ENCODE measurements around the gene IER3. TPM values are rescaled to one million over a fixed set of nuclear protein-coding genes. Genes with fewer than 3 reads are reported as not detected.
A peak's percentile ranks its signal among the peaks of the same experiment; 100 is the strongest.

IER3 gene
- total RNA-seq, 2 donors from 2014 or later, result 174 to 197 TPM

DNA sequence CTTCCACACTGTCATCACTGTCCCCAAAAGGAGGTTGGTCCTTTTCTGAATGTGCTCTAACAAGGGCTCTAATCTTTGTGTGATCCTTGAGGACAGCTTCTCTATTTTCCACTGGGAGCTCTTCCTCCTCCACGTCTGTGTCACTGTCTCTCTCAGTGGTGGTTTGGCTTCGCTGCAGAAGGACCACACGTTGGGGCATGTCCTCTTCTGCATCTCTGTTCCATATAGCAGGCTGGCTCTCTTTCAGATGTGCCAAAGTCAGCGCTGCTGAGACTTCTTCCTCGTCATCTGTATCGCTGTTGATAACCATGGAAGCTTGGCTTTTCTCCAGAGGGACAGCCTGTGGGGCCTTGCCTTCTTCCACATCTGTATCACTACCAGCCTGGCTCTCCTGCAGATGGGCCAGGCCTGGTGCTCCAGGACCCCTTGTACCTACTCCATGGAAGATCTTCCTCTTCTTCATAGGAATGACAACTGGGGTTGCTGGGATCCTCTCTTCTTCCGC is 31.9 kb downstream of the IER3 start:
- Mint-ChIP-seq H3K9me3 (no peaks in the 10 kb centered on the region), H3K36me3 (ENCODE audit: insufficient read depth in 2 of 2) (peaks cover 28 to 66% of the 10 kb centered on the region in 2 donors), H3K27ac (peak overlapping the region; percentile 4), H3K4me1 (ENCODE audit: low read depth) (peaks cover 62% of the 10 kb centered on the region), H3K27me3 (ENCODE audit: low read depth) (no peaks in the 10 kb centered on the region), H3K4me3 (peak overlapping the region in 1 of 2 donors; percentile 57)
- ATAC-seq (replicated peaks in 1 of 2) (no peak), DNase-seq (no peak)

DNA sequence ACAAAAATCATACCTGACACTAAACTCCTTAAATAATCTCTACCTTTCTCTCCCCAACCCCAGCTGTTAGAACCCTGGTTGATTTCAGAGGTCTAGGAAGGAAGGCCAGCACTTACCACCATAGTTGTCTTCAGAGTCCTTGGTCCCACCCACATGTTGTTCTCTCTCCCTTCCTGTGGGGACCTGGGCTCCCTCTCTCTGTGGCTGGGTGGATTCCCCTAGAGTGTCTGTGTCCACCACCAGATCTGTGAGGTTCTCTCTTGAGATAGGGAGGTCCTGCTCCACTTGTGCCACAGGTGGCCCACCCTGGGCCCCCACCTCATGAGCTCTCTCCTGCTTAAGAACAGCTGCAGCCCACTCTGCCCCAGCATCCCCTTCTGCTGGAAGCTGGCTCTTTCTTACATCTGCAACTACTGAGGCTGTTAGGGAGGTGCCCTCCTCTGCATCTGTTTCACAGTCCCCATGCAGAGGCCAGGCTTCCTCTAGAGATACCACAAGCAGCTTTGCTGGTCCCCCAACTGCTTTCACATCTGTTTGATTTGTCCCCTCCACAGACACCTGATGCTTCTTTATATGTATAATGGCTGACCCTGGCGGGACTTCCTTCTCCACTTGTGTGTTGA is 32.5 kb downstream of the IER3 start:
- ATAC-seq (replicated peaks in 1 of 2) (peak in 1 of 2 donors; percentile 54), DNase-seq (no peak)
- peaks cover 57% of the 10 kb centered on the region for H3K4me1 Mint-ChIP-seq (ENCODE audit: low read depth)
- no peaks in the 10 kb centered on the region for H3K9me3 Mint-ChIP-seq
- peak overlapping the region in 1 of 2 donors; percentile 57 for H3K4me3 Mint-ChIP-seq
- H3K36me3 Mint-ChIP-seq (ENCODE audit: insufficient read depth in 2 of 2), result peaks cover 29 to 64% of the 10 kb centered on the region in 2 donors
- H3K27ac Mint-ChIP-seq, result peak overlapping the region; percentile 1
- H3K27me3 Mint-ChIP-seq (ENCODE audit: low read depth), result no peaks in the 10 kb centered on the region

DNA sequence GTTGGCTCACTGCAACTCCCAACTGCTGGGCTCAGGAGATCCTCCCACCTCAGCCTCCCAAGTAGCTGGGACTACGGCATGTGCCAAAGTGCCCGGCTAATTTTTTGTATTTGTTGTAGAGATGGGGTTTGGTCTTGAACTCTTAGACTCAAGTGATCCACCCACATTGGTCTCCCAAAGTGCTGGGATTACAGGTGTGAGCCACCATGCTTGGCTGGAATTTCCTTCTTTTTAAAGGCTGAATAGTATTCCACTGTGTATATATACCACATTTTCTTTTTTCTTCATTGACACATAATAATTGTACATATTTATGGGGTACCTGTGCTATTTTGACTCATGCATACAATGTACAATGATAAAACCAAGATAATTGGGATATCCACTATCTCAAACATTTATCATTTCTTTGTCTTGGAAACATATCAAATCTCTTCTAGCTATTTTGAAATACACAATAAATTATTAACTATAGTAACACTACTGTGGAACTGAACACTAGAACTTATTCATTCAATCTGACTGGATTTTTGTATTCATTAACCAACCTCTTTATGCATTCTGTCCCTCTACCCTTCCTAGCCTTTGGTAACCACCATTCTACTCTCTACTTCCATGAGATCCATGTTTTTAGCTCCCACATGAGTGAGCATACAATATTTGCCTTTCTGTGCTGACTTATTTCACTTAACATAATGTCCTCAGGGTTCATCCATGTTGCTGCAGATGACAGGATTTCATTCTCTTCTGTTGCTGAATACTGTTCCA is 35.1 kb downstream of the IER3 start:
- Mint-ChIP-seq H3K36me3 (ENCODE audit: insufficient read depth in 2 of 2) (peaks cover 28 to 51% of the 10 kb centered on the region in 2 donors), H3K27ac (no peak overlapping the region), H3K4me3 (no peak overlapping the region), H3K27me3 (ENCODE audit: low read depth) (no peaks in the 10 kb centered on the region), H3K9me3 (no peaks in the 10 kb centered on the region), H3K4me1 (ENCODE audit: low read depth) (peaks cover 33% of the 10 kb centered on the region)
- no peak for DNase-seq
- ATAC-seq (replicated peaks in 1 of 2), result no peak

DNA sequence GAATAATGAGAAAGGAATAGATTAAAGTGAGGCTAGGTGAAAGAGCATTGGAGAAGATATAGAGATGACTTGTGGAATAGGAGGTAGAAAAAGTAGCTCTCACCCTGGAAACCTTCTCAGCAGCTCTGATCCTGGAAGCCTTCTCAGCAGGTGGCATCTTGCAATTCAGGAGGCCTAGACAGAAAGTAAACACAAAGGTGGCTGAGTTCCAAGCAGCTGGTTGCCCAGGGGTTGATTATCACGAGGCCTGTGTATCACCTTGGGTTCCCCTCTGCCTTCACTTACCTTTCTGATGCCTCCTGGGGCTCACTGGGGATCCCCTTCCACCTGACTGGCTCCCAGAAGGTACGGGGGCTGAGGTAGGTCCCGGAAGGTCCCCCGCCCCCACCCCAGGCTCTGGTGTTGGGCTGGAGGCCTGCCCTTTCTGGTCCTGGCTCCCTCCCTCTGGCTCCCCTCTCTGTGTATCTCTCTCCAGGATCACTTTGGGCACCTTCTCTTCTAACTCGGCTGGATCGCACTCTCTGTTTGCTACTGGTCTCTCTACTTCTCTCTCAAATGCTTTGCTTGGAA is 37.0 kb downstream of the IER3 start:
- Mint-ChIP-seq H3K27ac (no peak overlapping the region), H3K36me3 (ENCODE audit: insufficient read depth in 2 of 2) (peaks cover 18 to 43% of the 10 kb centered on the region in 2 donors), H3K4me1 (ENCODE audit: low read depth) (peaks cover 19% of the 10 kb centered on the region), H3K27me3 (ENCODE audit: low read depth) (no peaks in the 10 kb centered on the region), H3K4me3 (no peak overlapping the region), H3K9me3 (no peaks in the 10 kb centered on the region)
- no peak for DNase-seq
- ATAC-seq (replicated peaks in 1 of 2), result no peak

DNA sequence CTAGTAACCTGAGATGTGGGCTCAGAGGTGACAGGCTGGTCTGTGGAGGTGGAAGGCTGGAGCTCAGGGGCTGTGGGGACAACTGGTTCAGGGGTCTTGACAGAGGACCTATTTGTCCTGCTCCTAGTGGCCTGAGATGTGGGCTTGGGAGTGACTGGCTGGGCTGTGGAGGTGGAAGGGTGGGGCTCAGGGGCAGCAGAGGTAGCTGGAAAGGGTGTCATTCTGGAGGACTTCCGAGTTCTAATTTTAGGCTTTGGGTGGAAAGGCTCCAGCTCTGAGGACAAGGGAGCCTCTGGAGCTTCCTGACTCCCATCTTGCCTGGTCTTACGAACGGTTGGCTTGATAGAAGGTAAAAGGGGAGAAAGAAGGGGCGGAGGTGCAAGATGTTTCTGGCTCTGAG is 38.7 kb downstream of the IER3 start:
- Mint-ChIP-seq H3K4me3 (no peak overlapping the region), H3K9me3 (no peaks in the 10 kb centered on the region), H3K27ac (no peak overlapping the region), H3K4me1 (ENCODE audit: low read depth) (peaks cover 6% of the 10 kb centered on the region), H3K27me3 (ENCODE audit: low read depth) (no peaks in the 10 kb centered on the region), H3K36me3 (ENCODE audit: insufficient read depth in 2 of 2) (peaks cover 19 to 26% of the 10 kb centered on the region in 2 donors)
- DNase-seq (no peak), ATAC-seq (replicated peaks in 1 of 2) (no peak)

DNA sequence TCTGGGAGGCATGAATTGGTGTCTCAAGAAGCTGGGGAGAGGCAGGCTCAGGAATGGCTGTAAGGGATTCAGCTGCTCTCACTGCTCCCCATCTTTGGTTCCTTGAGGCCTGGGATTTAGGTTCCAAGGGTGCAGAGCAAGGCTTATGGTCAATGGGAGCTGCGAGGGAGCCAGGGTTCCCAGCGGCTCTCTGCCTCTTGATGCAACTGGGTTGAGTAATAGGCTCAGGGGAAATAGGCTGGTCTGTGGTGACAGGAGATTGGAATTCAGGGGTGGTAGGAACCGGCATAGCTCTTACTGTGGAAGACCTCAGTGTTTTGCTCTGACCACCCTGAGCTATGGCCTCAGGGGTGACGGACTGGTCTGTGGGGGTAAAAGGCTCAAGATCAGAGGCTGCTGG is 40.5 kb downstream of the IER3 start:
- no peak for DNase-seq
- no peak overlapping the region for H3K4me3 Mint-ChIP-seq
- peaks cover 6% of the 10 kb centered on the region for H3K4me1 Mint-ChIP-seq (ENCODE audit: low read depth)
- peaks cover 17 to 24% of the 10 kb centered on the region in 2 donors for H3K36me3 Mint-ChIP-seq (ENCODE audit: insufficient read depth in 2 of 2)
- H3K9me3 Mint-ChIP-seq, result no peaks in the 10 kb centered on the region
- no peaks in the 10 kb centered on the region for H3K27me3 Mint-ChIP-seq (ENCODE audit: low read depth)
- ATAC-seq (replicated peaks in 1 of 2), result no peak
- H3K27ac Mint-ChIP-seq, result no peak overlapping the region

DNA sequence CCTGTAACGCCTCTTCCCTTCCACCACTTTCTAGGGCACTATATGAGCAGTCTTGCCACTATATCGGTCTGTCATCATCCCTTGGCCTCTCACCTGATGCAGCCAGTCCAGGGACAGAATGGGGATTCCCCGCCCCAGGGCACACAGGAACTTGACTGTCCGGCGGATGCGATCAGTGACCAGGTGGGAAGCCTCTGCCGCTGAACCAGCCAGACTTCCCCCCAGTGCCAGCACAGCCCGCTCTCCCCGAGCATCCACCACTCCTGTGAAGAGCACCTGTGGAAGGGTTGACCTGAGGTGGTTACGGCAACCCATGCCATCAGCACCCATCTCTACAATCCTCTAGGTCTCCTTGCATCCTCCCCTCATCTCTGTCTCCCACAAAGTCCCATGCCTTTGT is 41.3 kb downstream of the IER3 start:
- Mint-ChIP-seq H3K36me3 (ENCODE audit: insufficient read depth in 2 of 2) (peaks cover 15 to 20% of the 10 kb centered on the region in 2 donors), H3K27ac (no peak overlapping the region), H3K9me3 (no peaks in the 10 kb centered on the region), H3K4me1 (ENCODE audit: low read depth) (peaks cover 4% of the 10 kb centered on the region), H3K4me3 (no peak overlapping the region), H3K27me3 (ENCODE audit: low read depth) (no peaks in the 10 kb centered on the region)
- ATAC-seq (replicated peaks in 1 of 2) (no peak), DNase-seq (no peak)

DNA sequence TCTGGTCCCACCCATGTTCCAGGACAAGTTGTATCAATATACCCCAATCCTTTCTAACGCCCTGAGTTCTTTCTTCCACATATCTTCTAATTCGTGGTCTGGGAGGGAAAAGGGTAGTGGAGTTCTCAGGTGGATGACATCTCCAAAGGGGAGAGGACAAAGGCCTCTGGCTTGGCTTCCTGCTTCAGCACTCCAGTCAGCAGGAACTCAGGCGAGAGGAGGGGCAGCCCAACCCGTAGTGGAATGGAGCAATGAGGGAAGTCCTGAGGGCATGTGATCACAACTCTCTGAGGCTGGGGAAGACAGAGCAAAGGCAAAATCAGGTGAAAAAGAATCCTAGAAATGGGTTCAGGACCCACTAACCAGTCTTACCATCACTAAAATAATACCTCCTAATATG is 44.0 kb downstream of the IER3 start:
- Mint-ChIP-seq H3K27ac (no peak overlapping the region), H3K36me3 (ENCODE audit: insufficient read depth in 2 of 2) (peaks cover 7 to 12% of the 10 kb centered on the region in 2 donors), H3K4me1 (ENCODE audit: low read depth) (peaks cover 7% of the 10 kb centered on the region), H3K27me3 (ENCODE audit: low read depth) (no peaks in the 10 kb centered on the region), H3K4me3 (no peak overlapping the region), H3K9me3 (no peaks in the 10 kb centered on the region)
- DNase-seq (no peak), ATAC-seq (replicated peaks in 1 of 2) (no peak)

DNA sequence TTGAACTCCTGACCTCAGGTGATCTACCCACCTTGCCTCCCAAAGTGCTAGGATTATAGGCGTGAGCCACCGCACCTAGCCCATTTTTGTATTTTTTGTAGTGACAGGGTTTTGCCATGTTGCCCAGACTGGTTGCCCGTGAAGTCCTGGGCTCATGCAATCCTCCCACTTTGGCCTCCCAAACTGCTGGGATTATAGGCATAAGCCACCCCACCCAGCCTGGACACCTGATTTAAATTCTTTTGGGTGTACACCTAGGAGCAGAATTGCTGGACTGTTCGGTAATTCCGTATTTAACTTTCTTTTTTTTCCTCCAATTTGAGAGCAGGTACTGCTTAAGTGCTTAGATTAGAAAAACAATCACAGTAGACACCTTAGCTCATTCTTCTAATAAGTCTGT is 47.9 kb downstream of the IER3 start:
- no peak overlapping the region for H3K4me3 Mint-ChIP-seq
- H3K27ac Mint-ChIP-seq, result no peak overlapping the region
- no peak for DNase-seq
- ATAC-seq (replicated peaks in 1 of 2), result no peak
- peaks cover 10% of the 10 kb centered on the region for H3K4me1 Mint-ChIP-seq (ENCODE audit: low read depth)
- H3K36me3 Mint-ChIP-seq (ENCODE audit: insufficient read depth in 2 of 2), result peaks cover 0 to 2% of the 10 kb centered on the region in 2 donors
- no peaks in the 10 kb centered on the region for H3K9me3 Mint-ChIP-seq
- no peaks in the 10 kb centered on the region for H3K27me3 Mint-ChIP-seq (ENCODE audit: low read depth)

Other genes starting within 250 kb of the IER3 start
- 100 to 1,000 TPM; 114 to 121 TPM for gene GNL1, start 188.1 kb downstream of the IER3 start, total RNA-seq
- 10 to 100 TPM; 23.0 to 31.8 TPM for gene PRR3, start 187.3 kb downstream of the IER3 start, total RNA-seq
- 10 to 100 TPM; 64.6 to 68.1 TPM for gene ABCF1, start 173.1 kb downstream of the IER3 start, total RNA-seq
- gene PPP1R10, start 127.3 kb downstream of the IER3 start, total RNA-seq, result 100 to 1,000 TPM; 138 to 154 TPM
- gene MRPS18B, start 126.7 kb downstream of the IER3 start, total RNA-seq, result 100 to 1,000 TPM; 109 to 132 TPM
- gene ATAT1, start 117.7 kb downstream of the IER3 start, total RNA-seq, result 10 to 100 TPM in 1 of 2 donors, 1 to 10 TPM in 1; 8.3 to 14.2 TPM
- 10 to 100 TPM; 25.8 to 36.0 TPM for gene C6orf136, start 97.4 kb downstream of the IER3 start, total RNA-seq
- 10 to 100 TPM; 39.2 to 43.0 TPM for gene DHX16, start 71.5 kb downstream of the IER3 start, total RNA-seq
- 100 to 1,000 TPM; 179 to 200 TPM for gene PPP1R18, start 57.9 kb downstream of the IER3 start, total RNA-seq
- 10 to 100 TPM; 26.9 to 29.6 TPM for gene NRM, start 53.6 kb downstream of the IER3 start, total RNA-seq
- gene MDC1, start 27.3 kb downstream of the IER3 start, total RNA-seq, result 100 to 1,000 TPM; 102 to 127 TPM
- 100 to 1,000 TPM; 668 to 724 TPM for gene TUBB, start 24.2 kb downstream of the IER3 start, total RNA-seq
- 100 to 1,000 TPM; 293 to 319 TPM for gene FLOT1, start 1.9 kb downstream of the IER3 start, total RNA-seq
- gene DDR1, start 140.0 kb upstream of the IER3 start, total RNA-seq, result 10 to 100 TPM in 1 of 2 donors, 1 to 10 TPM in 1; 9.4 to 11.6 TPM
- 10 to 100 TPM; 43.5 to 46.9 TPM for gene GTF2H4, start 163.7 kb upstream of the IER3 start, total RNA-seq
- gene VARS2, start 169.7 kb upstream of the IER3 start, total RNA-seq, result 10 to 100 TPM; 47.3 to 54.9 TPM
- gene SFTA2, start 187.6 kb upstream of the IER3 start, total RNA-seq, result under 1 TPM in 1 of 2 donors, not detected in 1; 0.31 TPM
- under 1 TPM in 1 of 2 donors, not detected in 1; 0.09 TPM for gene MUCL3, start 196.4 kb upstream of the IER3 start, total RNA-seq
- not detected for gene MUC21, start 239.2 kb upstream of the IER3 start, total RNA-seq